DLD1 (cell line): ENCODE data around the gene DYNC1LI1.

Experiments used
- in situ Hi-C: cut with HindIII; loops from 2 replicates; pipeline ENCODE4 v1.10.0; 2017; ENCODE audit warnings: low sequenced_read_pairs

The DYNC1LI1 gene

GRCh38 chr3:32493437-32494414, 76.9 kb downstream of the DYNC1LI1 start:
- in situ Hi-C loops, result no loop called here

DNA sequence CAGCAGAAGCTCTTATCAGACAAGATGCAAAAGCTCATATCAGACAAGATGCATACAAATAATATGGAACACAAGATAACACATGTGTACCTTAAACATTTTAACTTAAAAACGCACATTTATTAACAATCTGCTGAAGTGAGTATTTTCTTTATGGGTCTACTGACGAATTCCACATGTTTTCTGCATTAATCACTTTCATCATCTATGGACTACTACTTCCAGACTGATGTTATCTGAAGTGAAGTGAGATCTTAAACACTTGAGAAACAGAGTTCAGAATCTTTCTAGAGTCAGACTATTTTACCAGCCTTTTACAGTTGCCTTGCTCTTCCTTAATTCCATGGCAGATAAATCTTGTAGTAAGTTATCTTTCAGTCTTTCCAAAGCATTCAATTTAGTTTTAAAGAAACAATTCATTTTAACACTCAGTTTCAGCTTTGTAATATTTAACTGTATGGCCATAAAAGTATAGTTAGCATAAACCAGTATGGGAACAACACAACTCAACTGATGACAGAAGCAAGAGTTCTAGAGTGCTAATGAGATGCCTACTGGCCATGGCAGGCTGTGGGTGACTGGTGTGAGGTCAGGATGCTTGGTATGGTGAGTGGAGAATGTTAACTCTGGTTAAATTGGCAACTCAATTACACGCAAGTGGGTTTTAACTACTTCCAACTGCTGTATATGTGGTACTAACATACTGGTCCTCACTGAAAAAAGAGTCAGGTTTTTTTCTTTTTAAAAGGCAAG, 77.8 kb downstream of the DYNC1LI1 start:
- in situ Hi-C loops, result no loop called here

- in situ Hi-C loops, result no loop called here
Observed at GRCh38 chr3:32488474-32489008, 82.1 kb downstream of the DYNC1LI1 start.

DNA sequence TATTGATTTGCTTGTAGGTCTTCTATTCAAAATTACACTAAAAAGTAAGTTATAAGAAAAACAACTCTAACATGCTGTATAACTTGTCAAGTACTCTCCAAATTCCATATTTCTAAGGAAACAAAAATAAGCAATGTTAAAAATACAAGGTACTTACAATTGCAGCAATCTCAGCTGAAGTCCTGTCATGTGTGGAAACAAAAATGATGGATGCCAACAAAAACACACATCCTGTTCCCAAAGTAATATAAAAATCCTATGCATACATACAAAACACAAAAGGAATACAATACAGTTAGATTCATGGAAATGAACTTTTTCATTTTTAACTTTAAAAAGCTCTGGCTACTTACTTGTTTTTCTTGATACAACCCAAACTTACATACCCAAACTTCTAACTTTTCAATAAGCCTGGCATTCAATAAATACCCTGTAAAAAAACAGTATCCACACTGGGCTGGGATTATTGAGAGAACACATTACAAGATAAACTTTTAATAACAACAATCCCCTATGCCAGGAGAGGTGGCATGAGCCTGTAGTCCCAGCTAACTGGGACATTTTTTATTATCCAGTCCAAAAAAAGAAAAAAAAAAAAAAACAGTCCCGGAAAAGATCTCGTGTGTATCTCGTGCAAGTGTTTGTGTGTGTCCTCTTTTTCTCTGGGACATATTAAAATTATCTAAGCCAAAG, 82.7 kb downstream of the DYNC1LI1 start:
- in situ Hi-C loops, result no loop called here

DNA sequence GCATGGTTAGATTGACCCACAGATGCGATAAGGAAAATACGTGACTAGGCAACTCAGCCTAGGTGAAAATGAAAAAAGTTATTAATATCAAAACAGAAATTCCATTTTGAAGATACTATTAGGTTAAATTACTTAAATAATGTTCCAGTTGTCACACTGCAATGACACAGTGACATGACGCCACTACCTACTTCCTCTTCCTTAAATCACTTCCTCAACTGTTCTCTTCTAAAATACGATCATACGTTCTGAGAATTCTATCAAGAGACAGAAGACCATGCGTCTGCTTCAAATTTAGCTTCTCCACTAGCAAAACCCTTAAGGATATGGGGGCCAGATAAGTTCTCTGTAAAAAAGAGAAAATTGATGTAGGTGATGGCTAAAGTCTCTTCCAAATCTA, 86.2 kb downstream of the DYNC1LI1 start:
- in situ Hi-C loops, result no loop called here

GRCh38 chr3:32483772-32484171, 86.9 kb downstream of the DYNC1LI1 start:
- in situ Hi-C loops, result no loop called here

- in situ Hi-C loops, result no loop called here
Observed at GRCh38 chr3:32482693-32483092, 88.0 kb downstream of the DYNC1LI1 start.

DNA sequence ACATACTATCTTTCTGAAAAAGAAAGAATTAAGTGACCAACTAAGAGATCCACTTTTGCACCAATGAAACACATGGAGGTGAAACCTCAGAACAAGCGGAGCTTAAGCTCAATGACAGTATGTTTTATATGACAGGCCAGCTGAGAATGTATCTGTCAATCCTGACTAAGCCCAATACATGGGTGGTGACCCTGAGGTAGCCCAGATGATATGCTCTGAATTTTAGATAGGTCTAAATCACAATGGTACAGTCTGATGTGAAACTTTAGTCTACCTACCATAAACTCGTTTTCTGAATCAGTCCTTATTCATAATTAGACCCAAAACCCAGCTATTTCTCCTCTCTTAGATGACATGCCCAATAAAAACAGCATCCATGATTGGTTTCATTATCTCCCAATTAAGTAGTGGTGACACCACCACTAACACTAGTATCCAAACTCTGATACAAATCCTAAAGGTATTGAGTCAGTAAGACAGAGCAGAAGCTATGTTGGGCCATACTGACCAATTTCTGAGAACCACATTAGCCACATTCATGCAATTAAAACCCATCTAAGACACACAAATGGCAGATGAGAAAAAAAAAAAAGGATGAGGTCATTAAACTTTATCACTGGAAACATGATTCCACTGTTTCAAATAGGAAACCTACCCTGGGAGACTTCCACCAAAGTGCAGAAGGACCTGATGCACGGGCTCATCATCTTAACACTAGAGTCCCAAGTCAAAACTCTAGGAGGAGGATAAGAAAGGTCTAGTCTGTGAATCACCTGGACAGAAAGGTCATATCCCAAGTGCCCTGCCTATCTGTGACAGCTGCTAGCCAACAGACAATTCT, 88.6 kb downstream of the DYNC1LI1 start:
- in situ Hi-C loops, result no loop called here

DNA sequence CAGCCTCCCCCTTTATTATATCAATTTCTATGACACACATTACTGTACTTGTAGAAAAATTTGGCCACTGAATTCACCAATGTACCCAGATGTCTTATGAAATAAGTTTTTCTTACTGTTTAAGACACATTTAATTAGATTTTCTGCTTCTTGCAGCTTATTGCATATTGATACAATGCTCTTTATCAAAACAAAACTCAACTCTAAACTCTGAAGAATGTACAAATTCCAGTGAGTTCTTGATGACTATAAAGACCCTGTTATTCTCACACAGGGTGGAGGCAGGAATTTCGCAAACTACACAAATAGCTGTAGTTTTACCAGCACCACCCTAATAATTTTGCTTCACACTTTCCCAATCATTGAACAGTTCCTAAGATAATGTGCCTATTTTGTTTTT, 90.1 kb downstream of the DYNC1LI1 start:
- in situ Hi-C loops, result no loop called here
